Hepatocyte (in vitro differentiated cells): Measurements from ENCODE around the gene RNASE11.

Source experiments
- EZH2phosphoT487 ChIP-seq: fragments of 200-600 bp; sonication (generic); IDR thresholded peaks from one replicate; pipeline ENCODE4 v1.6.1; 2018; ENCODE audit warnings: antibody characterized with exemption, mild to moderate bottlenecking, low read depth, moderate library complexity; ENCODE audit not compliant: unreplicated experiment, severe bottlenecking
- TF ChIP-seq, protein P1 (sequence below): fragments of 200-600 bp; sonication (generic); IDR thresholded peaks from 2 replicates; pipeline ENCODE4 v1.5.1; 2016; ENCODE audit warnings: antibody characterized with exemption, mild to moderate bottlenecking; ENCODE audit not compliant: poor library complexity

DNA sequence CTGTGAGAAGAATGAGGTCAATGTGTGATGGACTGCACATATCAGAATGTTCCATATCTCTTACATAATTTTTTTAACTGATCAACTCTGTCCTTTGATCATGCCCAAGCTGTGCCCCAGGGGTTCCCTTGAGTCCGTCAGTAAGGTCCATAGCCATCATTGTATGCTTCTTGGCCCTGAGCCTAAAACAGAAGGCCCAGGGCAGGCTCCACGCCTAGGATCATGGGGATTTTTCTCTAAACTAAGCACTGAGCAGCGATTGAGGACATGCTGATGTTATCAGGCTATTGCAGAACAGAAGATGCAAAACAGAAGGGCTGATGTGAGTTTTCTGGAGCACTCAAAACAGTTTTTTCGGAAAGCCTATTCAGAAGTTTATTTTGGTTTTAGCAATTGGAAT lies 47.9 kb downstream of the RNASE11 start:
- TF ChIP-seq, protein P1, sequence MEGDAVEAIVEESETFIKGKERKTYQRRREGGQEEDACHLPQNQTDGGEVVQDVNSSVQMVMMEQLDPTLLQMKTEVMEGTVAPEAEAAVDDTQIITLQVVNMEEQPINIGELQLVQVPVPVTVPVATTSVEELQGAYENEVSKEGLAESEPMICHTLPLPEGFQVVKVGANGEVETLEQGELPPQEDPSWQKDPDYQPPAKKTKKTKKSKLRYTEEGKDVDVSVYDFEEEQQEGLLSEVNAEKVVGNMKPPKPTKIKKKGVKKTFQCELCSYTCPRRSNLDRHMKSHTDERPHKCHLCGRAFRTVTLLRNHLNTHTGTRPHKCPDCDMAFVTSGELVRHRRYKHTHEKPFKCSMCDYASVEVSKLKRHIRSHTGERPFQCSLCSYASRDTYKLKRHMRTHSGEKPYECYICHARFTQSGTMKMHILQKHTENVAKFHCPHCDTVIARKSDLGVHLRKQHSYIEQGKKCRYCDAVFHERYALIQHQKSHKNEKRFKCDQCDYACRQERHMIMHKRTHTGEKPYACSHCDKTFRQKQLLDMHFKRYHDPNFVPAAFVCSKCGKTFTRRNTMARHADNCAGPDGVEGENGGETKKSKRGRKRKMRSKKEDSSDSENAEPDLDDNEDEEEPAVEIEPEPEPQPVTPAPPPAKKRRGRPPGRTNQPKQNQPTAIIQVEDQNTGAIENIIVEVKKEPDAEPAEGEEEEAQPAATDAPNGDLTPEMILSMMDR = no peak
- TF ChIP-seq EZH2phosphoT487 = no peak
